GM12878 (cell line): ENCODE measurements around the gene NR2F6. TPM values are rescaled to one million over a fixed set of nuclear protein-coding genes. Genes with fewer than 3 reads are reported as not detected.

Experiments
- CBX3 ChIP-seq: fragments of 200-600 bp; sonication (generic); IDR thresholded peaks from 2 replicates; pipeline ENCODE4 v1.6.1; 2016; ENCODE audit warnings: low read depth, borderline replicate concordance
- CHD2 ChIP-seq: IDR thresholded peaks from 2 replicates; pipeline ENCODE4 v1.6.1; 2011; ENCODE audit warnings: low read depth, low read length, improper control_type of control experiment, borderline replicate concordance
- FOXM1 ChIP-seq: IDR thresholded peaks from 2 replicates; pipeline ENCODE4 v1.6.1; 2012; ENCODE audit warnings: low read depth, mild to moderate bottlenecking, inconsistent platforms, low read length, moderate library complexity
- IRF3 ChIP-seq: fragments of 450-650 bp; IDR thresholded peaks from 2 replicates; pipeline ENCODE4 v1.6.1; 2014; ENCODE audit warnings: mild to moderate bottlenecking
- JUNB ChIP-seq: IDR thresholded peaks from 2 replicates; pipeline ENCODE4 v1.6.1; 2016; ENCODE audit warnings: antibody characterized with exemption, mild to moderate bottlenecking
- KLF5 ChIP-seq: fragments of 450-650 bp; IDR thresholded peaks from 2 replicates; pipeline ENCODE4 v1.6.1; 2014; ENCODE audit warnings: mild to moderate bottlenecking; ENCODE audit not compliant: partially characterized antibody
- PML ChIP-seq: IDR thresholded peaks from 2 replicates; pipeline ENCODE4 v1.6.1; 2012; ENCODE audit warnings: low read length, inconsistent platforms
- POU2F2 ChIP-seq: IDR thresholded peaks from 3 replicates; pipeline ENCODE4 v1.6.1; 2011; ENCODE audit warnings: low read depth, mild to moderate bottlenecking, low read length, borderline replicate concordance
- RELB ChIP-seq: fragments of 450-650 bp; IDR thresholded peaks from 2 replicates; pipeline ENCODE4 v1.6.1; 2017; ENCODE audit warnings: low read depth, mild to moderate bottlenecking, moderate library complexity
- SIX5 ChIP-seq: IDR thresholded peaks from 2 replicates; pipeline ENCODE4 v1.6.1; 2011; ENCODE audit warnings: mild to moderate bottlenecking, low read depth, low read length, moderate library complexity; ENCODE audit not compliant: severe bottlenecking
- SMAD5 ChIP-seq: IDR thresholded peaks from 2 replicates; pipeline ENCODE4 v1.6.1; 2016; ENCODE audit warnings: antibody characterized with exemption, low read depth
- SP1 ChIP-seq: IDR thresholded peaks from one replicate; pipeline ENCODE4 v1.6.1; 2011; ENCODE audit warnings: low read depth, low read length
- TBL1XR1 ChIP-seq: IDR thresholded peaks from 2 replicates; pipeline ENCODE4 v1.6.1; 2012; ENCODE audit warnings: low read depth, low read length, improper control_type of control experiment
- ZBTB40 ChIP-seq: fragments of 450-650 bp; IDR thresholded peaks from 2 replicates; pipeline ENCODE4 v1.6.1; 2016; ENCODE audit warnings: mild to moderate bottlenecking, moderate library complexity, borderline replicate concordance
- ZNF24 ChIP-seq: fragments of 450-650 bp; IDR thresholded peaks from 2 replicates; pipeline ENCODE4 v1.6.1; 2017; ENCODE audit warnings: antibody characterized with exemption, mild to moderate bottlenecking
- polyA plus RNA-seq, 11 experiments: library from polyadenylated mRNA; depleted of rRNA in 4 of 11; unstranded in 6 of 11; stranded (reverse) in 5 of 11; fragments of >200 nt; fragmentation: Nextera tagmentation in 4 of 11; fragmentation: Illumina TruSeq in 1 of 11; extraction: Ambion mirVana in 4 of 11; extraction: Trizol in 1 of 11; gene quantifications; 1 replicate in 1 of 11; 2 replicates in 10 of 11; pipeline versions ENCODE4 v1.2.1 to v1.2.3, GENCODE V29; 2011 to 2016; ENCODE audit warnings: inconsistent platforms in 2 of 11, missing spikeins in 2 of 11, low read depth in 1 of 11
- total RNA-seq, 4 experiments: library from RNA; depleted of rRNA in 3 of 4; stranded (reverse); fragments of >200 nt in 3 of 4; fragmentation: Illumina TruSeq in 1 of 4; extraction: Trizol in 1 of 4; gene quantifications; 2 replicates each; pipeline versions ENCODE4 v1.2.1 to v1.2.3, GENCODE V29; 2013 to 2021
- TF ChIP-seq, protein P1 (sequence below): IDR thresholded peaks from 2 replicates; pipeline ENCODE4 v1.6.1; 2012; ENCODE audit warnings: low read depth, low read length, improper control_type of control experiment
- TF ChIP-seq, protein P2 (sequence below): fragments of 450-650 bp; IDR thresholded peaks from 2 replicates; pipeline ENCODE4 v1.6.1; 2016; ENCODE audit warnings: mild to moderate bottlenecking
- TF ChIP-seq, protein P3 (sequence below): fragments of 450-650 bp; conservative IDR thresholded peaks from 2 replicates; pipeline ENCODE4 v1.6.1; 2017; ENCODE audit warnings: mild to moderate bottlenecking, moderate library complexity

The NR2F6 gene
- total and polyA plus RNA-seq, 10 of the 15 experiments (the other 5 are each of a cell fraction or from before 2014, with no cell fraction given): 0.18 to 15.5 (median 6.1) TPM

DNA sequence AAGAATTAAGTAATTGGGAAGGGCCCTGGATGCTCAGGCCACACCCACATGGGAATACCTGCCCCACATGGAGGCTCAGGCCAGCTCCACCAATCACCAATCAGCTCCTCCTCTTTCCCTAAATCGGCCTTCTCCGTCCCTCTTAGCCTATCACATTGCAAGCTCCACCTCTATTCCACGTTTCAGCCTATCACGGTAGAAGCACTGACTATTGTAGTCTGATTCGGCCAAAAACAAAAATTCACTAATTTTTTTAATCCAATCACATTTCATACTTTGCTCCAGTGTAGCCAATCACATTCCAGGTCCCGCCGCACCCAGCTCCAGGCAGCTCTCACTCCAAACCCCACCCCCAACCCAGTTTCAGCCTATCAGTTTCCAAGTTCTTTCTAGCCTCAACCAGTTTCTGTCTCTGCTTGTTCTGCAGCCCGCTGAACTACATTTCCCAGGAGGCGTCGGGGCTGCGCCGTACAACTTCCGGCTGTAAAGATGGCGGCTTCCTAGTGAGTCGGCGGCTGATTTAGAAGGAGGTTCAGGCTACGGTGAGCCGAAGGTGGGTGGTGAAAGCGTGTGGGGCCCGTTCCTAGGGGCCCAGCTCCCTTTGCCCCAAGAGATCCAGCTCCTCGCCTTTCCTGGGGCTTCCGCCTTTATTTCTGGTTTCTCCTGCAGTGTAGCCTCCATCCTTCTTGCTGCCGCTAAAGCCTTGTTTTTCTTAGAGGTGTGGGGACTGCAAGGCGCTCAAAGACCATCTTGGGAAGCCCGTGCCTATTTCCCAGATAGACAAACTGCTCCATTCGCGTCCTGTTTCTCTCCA lies 21.5 kb upstream of the NR2F6 start, which contains the start of gene BABAM1 (continued):
- TF ChIP-seq TBL1XR1 (peak; percentile 24; the same call in 1 of the 2 replicates), PML (peak; percentile 70; the same call in 1 of the 2 replicates), CHD2 (peak; percentile 95), SIX5 (peak; percentile 95), POU2F2 (peak; percentile 53), IRF3 (peak; percentile 94), ZBTB40 (peak; percentile 94), FOXM1 (peak; percentile 92), JUNB (no peak), SP1 (peak; percentile 99), CBX3 (no peak), KLF5 (no peak), RELB (peak; percentile 99), ZNF24 (no peak), SMAD5 (peak; percentile 42; the same call in 1 of the 2 replicates)
- TF ChIP-seq, protein P1, sequence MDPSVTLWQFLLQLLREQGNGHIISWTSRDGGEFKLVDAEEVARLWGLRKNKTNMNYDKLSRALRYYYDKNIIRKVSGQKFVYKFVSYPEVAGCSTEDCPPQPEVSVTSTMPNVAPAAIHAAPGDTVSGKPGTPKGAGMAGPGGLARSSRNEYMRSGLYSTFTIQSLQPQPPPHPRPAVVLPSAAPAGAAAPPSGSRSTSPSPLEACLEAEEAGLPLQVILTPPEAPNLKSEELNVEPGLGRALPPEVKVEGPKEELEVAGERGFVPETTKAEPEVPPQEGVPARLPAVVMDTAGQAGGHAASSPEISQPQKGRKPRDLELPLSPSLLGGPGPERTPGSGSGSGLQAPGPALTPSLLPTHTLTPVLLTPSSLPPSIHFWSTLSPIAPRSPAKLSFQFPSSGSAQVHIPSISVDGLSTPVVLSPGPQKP: peak; percentile 85
- TF ChIP-seq, protein P2, sequence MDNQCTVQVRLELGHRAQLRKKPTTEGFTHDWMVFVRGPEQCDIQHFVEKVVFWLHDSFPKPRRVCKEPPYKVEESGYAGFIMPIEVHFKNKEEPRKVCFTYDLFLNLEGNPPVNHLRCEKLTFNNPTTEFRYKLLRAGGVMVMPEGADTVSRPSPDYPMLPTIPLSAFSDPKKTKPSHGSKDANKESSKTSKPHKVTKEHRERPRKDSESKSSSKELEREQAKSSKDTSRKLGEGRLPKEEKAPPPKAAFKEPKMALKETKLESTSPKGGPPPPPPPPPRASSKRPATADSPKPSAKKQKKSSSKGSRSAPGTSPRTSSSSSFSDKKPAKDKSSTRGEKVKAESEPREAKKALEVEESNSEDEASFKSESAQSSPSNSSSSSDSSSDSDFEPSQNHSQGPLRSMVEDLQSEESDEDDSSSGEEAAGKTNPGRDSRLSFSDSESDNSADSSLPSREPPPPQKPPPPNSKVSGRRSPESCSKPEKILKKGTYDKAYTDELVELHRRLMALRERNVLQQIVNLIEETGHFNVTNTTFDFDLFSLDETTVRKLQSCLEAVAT: 0 out of 2 replicates have a peak, but pooled peaks have one; percentile 14
- TF ChIP-seq, protein P3, sequence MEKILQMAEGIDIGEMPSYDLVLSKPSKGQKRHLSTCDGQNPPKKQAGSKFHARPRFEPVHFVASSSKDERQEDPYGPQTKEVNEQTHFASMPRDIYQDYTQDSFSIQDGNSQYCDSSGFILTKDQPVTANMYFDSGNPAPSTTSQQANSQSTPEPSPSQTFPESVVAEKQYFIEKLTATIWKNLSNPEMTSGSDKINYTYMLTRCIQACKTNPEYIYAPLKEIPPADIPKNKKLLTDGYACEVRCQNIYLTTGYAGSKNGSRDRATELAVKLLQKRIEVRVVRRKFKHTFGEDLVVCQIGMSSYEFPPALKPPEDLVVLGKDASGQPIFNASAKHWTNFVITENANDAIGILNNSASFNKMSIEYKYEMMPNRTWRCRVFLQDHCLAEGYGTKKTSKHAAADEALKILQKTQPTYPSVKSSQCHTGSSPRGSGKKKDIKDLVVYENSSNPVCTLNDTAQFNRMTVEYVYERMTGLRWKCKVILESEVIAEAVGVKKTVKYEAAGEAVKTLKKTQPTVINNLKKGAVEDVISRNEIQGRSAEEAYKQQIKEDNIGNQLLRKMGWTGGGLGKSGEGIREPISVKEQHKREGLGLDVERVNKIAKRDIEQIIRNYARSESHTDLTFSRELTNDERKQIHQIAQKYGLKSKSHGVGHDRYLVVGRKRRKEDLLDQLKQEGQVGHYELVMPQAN: peak; percentile 81
